Measurements from ENCODE around the gene SLC26A1.

- TF ChIP-seq EZH2 (IDR thresholded peaks at IDR 0.05; ENCODE audit: low read length) (no peak), CTCF (optimal IDR thresholded peaks at IDR 0.05 in 1 of 3, IDR thresholded peaks at IDR 0.05 in 1 of 3, conservative IDR thresholded peaks at IDR 0.05 in 1 of 3; ENCODE audit: extremely low read depth in 1 of 3, insufficient read depth in 2 of 3, low read length in 3 of 3) (no peak)
Observed at GRCh38 chr4:1019729-1020470, 26.7 kb upstream of the SLC26A1 start.
